Naive thymus-derived CD4-positive, alpha-beta T cell (primary cell): ENCODE measurements around the gene CCDC91. TPM values are rescaled to one million over a fixed set of nuclear protein-coding genes. Genes with fewer than 3 reads are reported as not detected.

Source experiments
- ATAC-seq: fragments of 150-1000 bp; cut with Tn5 transposase; 2 replicates; pipeline ENCODE4 v1.10.0; 2021; ENCODE audit warnings: mild to moderate bottlenecking, moderate library complexity
- CTCF ChIA-PET: fragments of 350-600 bp; sonication (Branson Sonifier 250); formaldehyde crosslinking; loops from one replicate; lab custom pipeline; 2021; ENCODE audit warnings: antibody characterized with exemption; lab: Charles Lee
- POLR2A ChIA-PET: fragments of 350-600 bp; sonication (Branson Sonifier 250); formaldehyde crosslinking; loops from one replicate; lab custom pipeline; 2021; ENCODE audit warnings: antibody characterized with exemption, inconsistent platforms; lab: Charles Lee
- DNase-seq, 9 donors: peaks; one replicate each; pipeline versions ENCODE4 v3.0.0 to v3.0.0-alpha.2; 2020 to 2022; ENCODE audit warnings: mixed read lengths in 1 of 9
- H3K27ac ChIP-seq: one replicate; pipeline ENCODE4 v1.7.0; 2013; ENCODE audit warnings: mild to moderate bottlenecking, low read depth, low read length, moderate library complexity
- H3K27me3 ChIP-seq, 2 donors: one replicate each; pipeline ENCODE4 v1.7.0; 2013; ENCODE audit warnings: low read length in 2 of 2, mild to moderate bottlenecking in 2 of 2, moderate library complexity in 2 of 2; ENCODE audit not compliant: control insufficient read depth in 2 of 2, insufficient read depth in 2 of 2
- H3K36me3 ChIP-seq, 3 experiments: 1 replicate in 2 of 3; 2 replicates in 1 of 3; pipeline ENCODE4 v1.7.0; 2013; ENCODE audit warnings: low read length in 3 of 3, mild to moderate bottlenecking in 3 of 3, moderate library complexity in 1 of 3; ENCODE audit not compliant: insufficient read depth in 3 of 3, control insufficient read depth in 2 of 3
- H3K4me1 ChIP-seq, 2 donors: one replicate each; pipeline ENCODE4 v1.7.0; 2013; ENCODE audit warnings: low read length in 2 of 2, mild to moderate bottlenecking in 2 of 2, moderate library complexity in 1 of 2; ENCODE audit not compliant: control insufficient read depth in 2 of 2, insufficient read depth in 2 of 2
- H3K4me3 ChIP-seq: 2 replicates; pipeline ENCODE4 v1.7.0; 2013; ENCODE audit warnings: mild to moderate bottlenecking, low read length
- H3K9me3 ChIP-seq, 3 experiments: 1 replicate in 2 of 3; 2 replicates in 1 of 3; pipeline ENCODE4 v1.7.0; 2013; ENCODE audit warnings: low read length in 3 of 3; ENCODE audit not compliant: control insufficient read depth in 2 of 3
- H3K27ac Mint-ChIP-seq, 9 donors: one replicate each; pipeline ENCODE4 v1.8.0; 2020 to 2022; ENCODE audit warnings: mixed read lengths in 9 of 9, mild to moderate bottlenecking in 8 of 9, moderate library complexity in 5 of 9, inconsistent platforms in 2 of 9
- H3K27me3 Mint-ChIP-seq, 5 donors: one replicate each; pipeline ENCODE4 v1.8.0; 2021 to 2022; ENCODE audit warnings: mixed read lengths in 5 of 5, mild to moderate bottlenecking in 1 of 5
- H3K36me3 Mint-ChIP-seq, 5 donors: one replicate each; pipeline ENCODE4 v1.8.0; 2020 to 2022; ENCODE audit warnings: mixed read lengths in 5 of 5, mild to moderate bottlenecking in 3 of 5, inconsistent platforms in 1 of 5
- H3K4me1 Mint-ChIP-seq, 7 donors: one replicate each; pipeline ENCODE4 v1.8.0; 2020 to 2022; ENCODE audit warnings: mixed read lengths in 7 of 7, mild to moderate bottlenecking in 3 of 7, inconsistent platforms in 1 of 7
- H3K4me3 Mint-ChIP-seq, 10 donors: one replicate each; pipeline ENCODE4 v1.8.0; 2020 to 2022; ENCODE audit warnings: mild to moderate bottlenecking in 10 of 10, mixed read lengths in 10 of 10, moderate library complexity in 6 of 10, inconsistent platforms in 2 of 10
- H3K9me3 Mint-ChIP-seq, 11 donors: one replicate each; pipeline ENCODE4 v1.8.0; 2020 to 2022; ENCODE audit warnings: mixed read lengths in 11 of 11, mild to moderate bottlenecking in 4 of 11, inconsistent platforms in 1 of 11, moderate library complexity in 1 of 11
- intact Hi-C, 2 donors: fragments of 100-400 bp; cut with micrococcal nuclease; formaldehyde crosslinking; loops; one replicate each; pipeline ENCODE4 v1.15.1; 2023
- polyA plus RNA-seq, 2 donors: library from polyadenylated mRNA; unstranded; fragments of 300-500 nt; fragmentation: Illumina TruSeq; gene quantifications; one replicate each; pipeline ENCODE4 v1.2.3, GENCODE V29; 2021
- total RNA-seq, 6 experiments: library from RNA in 5 of 6; stranded (reverse) in 5 of 6; gene quantifications; 1 replicate in 5 of 6; 2 replicates in 1 of 6; pipeline ENCODE4 v1.2.3 and lab custom pipeline; 2021 to 2026

The CCDC91 gene
- total and polyA plus RNA-seq, 7 experiments from 2014 or later: 20.2 to 105 (median 78.0) TPM

- POLR2A ChIA-PET: no interaction called here
- H3K4me1 Mint-ChIP-seq: no peaks in the 10 kb centered on the region
- Histone ChIP-seq H3K4me3 (no peak overlapping the region), H3K27me3 (no peaks in the 10 kb centered on the region), H3K9me3 (no peaks in the 10 kb centered on the region), H3K36me3 (no peaks in the 10 kb centered on the region), H3K27ac (no peak overlapping the region), H3K4me1 (no peaks in the 10 kb centered on the region)
- ATAC-seq (no peak), DNase-seq (no peak)
- peaks cover 0 to 28% (median 2%) of the 10 kb centered on the region in 5 donors for H3K36me3 Mint-ChIP-seq
- H3K27ac Mint-ChIP-seq: no peak overlapping the region
- peaks cover 0 to 4% (median under 1%) of the 10 kb centered on the region in 11 donors for H3K9me3 Mint-ChIP-seq
- H3K27me3 Mint-ChIP-seq: no peaks in the 10 kb centered on the region
- no peak overlapping the region for H3K4me3 Mint-ChIP-seq
- CTCF ChIA-PET: no interaction called here
- intact Hi-C loops: no loop called here
Measured at GRCh38 chr12:28574746-28575592, 384.7 kb downstream of the CCDC91 start.

GRCh38 chr12:28575593-28576205 is 385.4 kb downstream of the CCDC91 start:
- Mint-ChIP-seq H3K27ac (no peak overlapping the region), H3K4me3 (no peak overlapping the region), H3K27me3 (no peaks in the 10 kb centered on the region), H3K4me1 (no peaks in the 10 kb centered on the region), H3K36me3 (peaks cover 0 to 32% (median 5%) of the 10 kb centered on the region in 5 donors), H3K9me3 (peaks cover 0 to 8% (median 1%) of the 10 kb centered on the region in 11 donors)
- H3K36me3 ChIP-seq: no peaks in the 10 kb centered on the region
- H3K27me3 ChIP-seq: no peaks in the 10 kb centered on the region
- no peak overlapping the region for H3K27ac ChIP-seq
- no peak for ATAC-seq
- H3K4me1 ChIP-seq: no peaks in the 10 kb centered on the region
- no peaks in the 10 kb centered on the region for H3K9me3 ChIP-seq
- ChIA-PET CTCF (no interaction called here), POLR2A (no interaction called here)
- no peak for DNase-seq
- intact Hi-C loops: no loop called here
- no peak overlapping the region for H3K4me3 ChIP-seq

GRCh38 chr12:28578361-28578760 is 388.1 kb downstream of the CCDC91 start:
- Mint-ChIP-seq H3K27me3 (no peaks in the 10 kb centered on the region), H3K4me3 (no peak overlapping the region), H3K27ac (no peak overlapping the region), H3K9me3 (peaks cover 0 to 8% (median 1%) of the 10 kb centered on the region in 11 donors), H3K36me3 (peaks cover 0 to 26% (median 5%) of the 10 kb centered on the region in 5 donors), H3K4me1 (peaks cover 0 to 4% (median 0%) of the 10 kb centered on the region in 7 donors)
- Histone ChIP-seq H3K4me3 (no peak overlapping the region), H3K27me3 (no peaks in the 10 kb centered on the region), H3K4me1 (no peaks in the 10 kb centered on the region), H3K27ac (no peak overlapping the region), H3K36me3 (no peaks in the 10 kb centered on the region), H3K9me3 (no peaks in the 10 kb centered on the region)
- no peak for DNase-seq
- ChIA-PET POLR2A (no interaction called here), CTCF (no interaction called here)
- intact Hi-C loops: no loop called here
- no peak for ATAC-seq

GRCh38 chr12:28578833-28579252 is 388.6 kb downstream of the CCDC91 start:
- H3K27me3 ChIP-seq: no peaks in the 10 kb centered on the region
- H3K27ac ChIP-seq: no peak overlapping the region
- no peaks in the 10 kb centered on the region for H3K27me3 Mint-ChIP-seq
- intact Hi-C loops: no loop called here
- no peak overlapping the region for H3K27ac Mint-ChIP-seq
- no peak overlapping the region for H3K4me3 ChIP-seq
- ChIA-PET CTCF (no interaction called here), POLR2A (no interaction called here)
- DNase-seq (no peak), ATAC-seq (no peak)
- no peaks in the 10 kb centered on the region for H3K4me1 ChIP-seq
- H3K9me3 ChIP-seq: no peaks in the 10 kb centered on the region
- peaks cover 0 to 4% (median 2%) of the 10 kb centered on the region in 7 donors for H3K4me1 Mint-ChIP-seq
- no peak overlapping the region for H3K4me3 Mint-ChIP-seq
- no peaks in the 10 kb centered on the region for H3K36me3 ChIP-seq
- H3K36me3 Mint-ChIP-seq: peaks cover 0 to 21% (median 5%) of the 10 kb centered on the region in 5 donors
- H3K9me3 Mint-ChIP-seq: peaks cover 0 to 8% (median 1%) of the 10 kb centered on the region in 11 donors

- peaks cover 0 to 6% (median 0%) of the 10 kb centered on the region in 11 donors for H3K9me3 Mint-ChIP-seq
- no peaks in the 10 kb centered on the region for H3K27me3 ChIP-seq
- no peaks in the 10 kb centered on the region for H3K9me3 ChIP-seq
- no peak overlapping the region for H3K27ac Mint-ChIP-seq
- H3K27me3 Mint-ChIP-seq: no peaks in the 10 kb centered on the region
- DNase-seq (no peak), ATAC-seq (no peak)
- intact Hi-C loops: no loop called here
- peaks cover 0 to 7% (median 2%) of the 10 kb centered on the region in 5 donors for H3K36me3 Mint-ChIP-seq
- peaks cover 0 to 4% (median 2%) of the 10 kb centered on the region in 7 donors for H3K4me1 Mint-ChIP-seq
- H3K27ac ChIP-seq: no peak overlapping the region
- CTCF ChIA-PET: no interaction called here
- H3K4me3 ChIP-seq: no peak overlapping the region
- POLR2A ChIA-PET: no interaction called here
- H3K36me3 ChIP-seq: no peaks in the 10 kb centered on the region
- H3K4me3 Mint-ChIP-seq: no peak overlapping the region
- no peaks in the 10 kb centered on the region for H3K4me1 ChIP-seq
Measured at GRCh38 chr12:28582672-28583376, 392.6 kb downstream of the CCDC91 start.

- H3K27me3 ChIP-seq: no peaks in the 10 kb centered on the region
- H3K4me1 ChIP-seq: no peaks in the 10 kb centered on the region
- no peak overlapping the region for H3K4me3 ChIP-seq
- H3K36me3 ChIP-seq: no peaks in the 10 kb centered on the region
- POLR2A ChIA-PET: no interaction called here
- no peaks in the 10 kb centered on the region for H3K9me3 ChIP-seq
- H3K27ac Mint-ChIP-seq: no peak overlapping the region
- H3K4me1 Mint-ChIP-seq: peaks cover 0 to 4% (median 2%) of the 10 kb centered on the region in 7 donors
- no peak overlapping the region for H3K27ac ChIP-seq
- no peak for DNase-seq
- H3K4me3 Mint-ChIP-seq: no peak overlapping the region
- ATAC-seq: no peak
- peaks cover 0 to 7% (median 2%) of the 10 kb centered on the region in 5 donors for H3K36me3 Mint-ChIP-seq
- H3K27me3 Mint-ChIP-seq: peaks cover 0 to 5% (median 0%) of the 10 kb centered on the region in 5 donors
- H3K9me3 Mint-ChIP-seq: peaks cover 0 to 6% (median 4%) of the 10 kb centered on the region in 11 donors
- CTCF ChIA-PET: no interaction called here
- intact Hi-C loops: no loop called here
Measured at GRCh38 chr12:28583701-28584261, 393.5 kb downstream of the CCDC91 start.
